AG09309 (cell line): ENCODE measurements around the gene COL1A1.

Experiments
- DNase-seq: peaks from one replicate; pipeline ENCODE4 v3.0.0-alpha.2; 2010; ENCODE audit warnings: low read depth
- H3K4me3 ChIP-seq: 2 replicates; pipeline ENCODE4 v1.5.1; 2011; ENCODE audit warnings: mild to moderate bottlenecking, low read depth, low read length, moderate library complexity; ENCODE audit not compliant: control insufficient read depth
- CTCF ChIP-seq: IDR thresholded peaks from 2 replicates; pipeline ENCODE4 v1.5.1; 2011; ENCODE audit warnings: mild to moderate bottlenecking, low read depth, low read length, inconsistent platforms; ENCODE audit not compliant: insufficient read depth, control insufficient read depth; ENCODE audit errors: missing control alignments

COL1A1 gene

GRCh38 chr17:50188921-50189549, 12.4 kb downstream of the COL1A1 start:
- peak overlapping the region; percentile 6; the same call in 1 of the 2 replicates for H3K4me3 ChIP-seq
- no peak for DNase-seq
- TF ChIP-seq CTCF, result no peak

GRCh38 chr17:50188531-50188920, 12.9 kb downstream of the COL1A1 start:
- no peak for DNase-seq
- no peak overlapping the region; the same call in 1 of the 2 replicates for H3K4me3 ChIP-seq
- no peak for TF ChIP-seq CTCF

- DNase-seq, result no peak
- no peak overlapping the region for H3K4me3 ChIP-seq
- no peak for TF ChIP-seq CTCF
These were observed 13.5 kb downstream of the COL1A1 start for GRCh38 chr17:50187751-50188530.

GRCh38 chr17:50187394-50187725, 14.1 kb downstream of the COL1A1 start:
- no peak for DNase-seq
- TF ChIP-seq CTCF, result no peak
- no peak overlapping the region for H3K4me3 ChIP-seq

- no peak overlapping the region for H3K4me3 ChIP-seq
- no peak for DNase-seq
- peak; percentile 7 for TF ChIP-seq CTCF
These were observed 14.6 kb downstream of the COL1A1 start for GRCh38 chr17:50186661-50187393.

GRCh38 chr17:50185631-50186471, 15.6 kb downstream of the COL1A1 start:
- H3K4me3 ChIP-seq, result no peak overlapping the region
- DNase-seq, result no peak
- TF ChIP-seq CTCF, result no peak
